Measurements from ENCODE around the gene RRP15. TPM values are rescaled to one million over a fixed set of nuclear protein-coding genes. Genes with fewer than 3 reads are reported as not detected.

Gene RRP15, protein sequence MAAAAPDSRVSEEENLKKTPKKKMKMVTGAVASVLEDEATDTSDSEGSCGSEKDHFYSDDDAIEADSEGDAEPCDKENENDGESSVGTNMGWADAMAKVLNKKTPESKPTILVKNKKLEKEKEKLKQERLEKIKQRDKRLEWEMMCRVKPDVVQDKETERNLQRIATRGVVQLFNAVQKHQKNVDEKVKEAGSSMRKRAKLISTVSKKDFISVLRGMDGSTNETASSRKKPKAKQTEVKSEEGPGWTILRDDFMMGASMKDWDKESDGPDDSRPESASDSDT
- total RNA-seq = 26.6 TPM
- long read RNA-seq, full-length matches to known transcripts = 13 of 21 reads
- long read RNA-seq, partial matches to known transcripts = 2 of 21 reads
- long read RNA-seq, other reads (novel, unspliced or antisense) = 6 of 21 reads

DNA sequence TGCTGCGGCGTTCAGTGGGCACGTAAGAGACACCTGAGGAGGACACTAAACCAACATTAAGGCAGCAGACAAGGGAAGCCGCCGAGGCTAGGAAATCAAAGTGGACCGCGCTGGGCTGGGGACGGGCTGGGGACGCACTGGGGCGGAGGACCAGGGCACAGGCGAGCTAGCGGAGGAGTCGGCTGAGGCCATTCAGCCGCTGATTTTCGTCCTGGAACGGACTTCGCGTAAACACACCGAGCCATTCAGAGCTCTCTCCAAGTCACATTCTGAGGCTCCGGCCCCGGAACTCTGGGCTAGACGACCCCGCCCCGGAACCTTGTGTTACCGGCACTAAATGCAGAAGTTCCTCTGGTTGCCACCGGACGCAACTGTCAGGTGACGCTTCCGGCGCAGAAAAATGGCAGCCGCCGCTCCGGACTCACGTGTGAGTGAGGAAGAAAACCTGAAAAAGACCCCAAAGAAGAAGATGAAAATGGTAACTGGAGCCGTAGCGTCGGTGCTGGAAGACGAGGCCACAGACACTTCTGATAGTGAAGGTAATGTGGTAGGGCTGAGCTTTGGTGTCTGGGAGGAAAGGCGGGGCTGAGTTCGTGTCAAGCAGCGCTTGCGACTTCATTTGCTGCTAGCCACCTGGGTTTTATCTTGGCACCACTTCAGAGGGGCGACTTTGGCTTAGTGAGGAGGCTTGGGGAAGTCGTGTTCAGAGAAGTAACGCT is at the start of gene RRP15:
RRP15 (plus strand) TSS at position 377 of the 719 bp plus-strand sequence; CDS start at position 401, 24 bp downstream.
- DNase-seq (ENCODE audit: low spot score) = peak; percentile 96

DNA sequence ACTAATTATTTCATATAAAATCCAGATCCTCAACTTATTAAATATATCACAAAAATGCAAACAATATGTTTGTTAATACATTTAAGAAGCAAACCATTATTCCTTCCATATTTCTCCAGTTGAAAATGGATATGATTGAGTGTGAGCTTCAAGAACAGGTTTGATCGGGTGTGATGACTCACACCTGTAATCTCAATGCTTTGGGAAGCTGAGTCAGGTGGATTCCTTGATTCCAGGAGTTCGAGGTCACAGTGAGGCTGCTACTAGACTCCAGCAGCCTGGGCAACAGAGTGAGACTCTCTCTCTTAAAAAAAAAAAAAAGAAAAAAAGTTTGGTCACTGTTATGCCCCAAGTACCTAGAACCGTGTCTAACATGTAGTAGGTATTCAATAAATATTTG is 42.9 kb upstream of the RRP15 start:
- no peak for DNase-seq (ENCODE audit: low spot score)

DNA sequence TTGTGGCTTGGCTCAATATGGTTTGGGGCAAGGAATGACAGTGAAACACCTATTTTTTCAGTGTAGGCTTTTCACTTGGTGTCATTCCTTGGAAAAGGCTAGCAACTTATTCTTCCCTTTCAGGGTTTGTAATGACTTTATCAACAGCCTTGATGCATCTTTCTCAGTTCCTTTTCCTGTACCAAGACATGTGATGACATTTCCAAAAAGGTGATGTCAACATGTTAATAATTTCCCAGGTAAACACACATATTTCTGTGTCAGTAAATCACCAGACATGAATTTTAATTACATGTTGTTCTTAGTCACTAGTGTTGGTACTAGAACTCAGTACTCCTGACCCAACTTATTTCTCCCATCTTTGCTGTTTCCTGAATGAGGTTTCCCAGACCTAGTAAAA is 37.8 kb upstream of the RRP15 start:
- no peak for DNase-seq (ENCODE audit: low spot score)

GRCh38 chr1:218249338-218250140 is 35.6 kb upstream of the RRP15 start:
- no peak for DNase-seq (ENCODE audit: low spot score)

DNA sequence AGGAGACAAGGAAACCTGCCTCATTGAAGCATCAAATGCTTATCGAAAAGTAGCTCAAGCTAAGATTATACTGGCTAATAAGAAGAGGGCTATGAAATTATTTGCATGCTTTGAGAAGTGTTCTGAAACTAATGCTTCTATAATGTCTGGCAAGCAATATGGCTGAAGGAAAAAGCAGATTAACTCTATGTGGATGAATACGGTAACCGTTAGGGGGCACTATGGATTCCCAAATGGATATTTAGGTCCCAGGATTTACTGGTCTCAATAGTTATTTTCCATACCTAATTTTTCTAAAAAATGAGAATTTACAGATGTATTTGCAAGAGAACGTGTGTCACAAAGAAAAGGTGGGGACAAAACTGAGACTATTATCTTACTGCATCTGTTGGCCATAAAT is 34.6 kb upstream of the RRP15 start:
- no peak for DNase-seq (ENCODE audit: low spot score)

DNA sequence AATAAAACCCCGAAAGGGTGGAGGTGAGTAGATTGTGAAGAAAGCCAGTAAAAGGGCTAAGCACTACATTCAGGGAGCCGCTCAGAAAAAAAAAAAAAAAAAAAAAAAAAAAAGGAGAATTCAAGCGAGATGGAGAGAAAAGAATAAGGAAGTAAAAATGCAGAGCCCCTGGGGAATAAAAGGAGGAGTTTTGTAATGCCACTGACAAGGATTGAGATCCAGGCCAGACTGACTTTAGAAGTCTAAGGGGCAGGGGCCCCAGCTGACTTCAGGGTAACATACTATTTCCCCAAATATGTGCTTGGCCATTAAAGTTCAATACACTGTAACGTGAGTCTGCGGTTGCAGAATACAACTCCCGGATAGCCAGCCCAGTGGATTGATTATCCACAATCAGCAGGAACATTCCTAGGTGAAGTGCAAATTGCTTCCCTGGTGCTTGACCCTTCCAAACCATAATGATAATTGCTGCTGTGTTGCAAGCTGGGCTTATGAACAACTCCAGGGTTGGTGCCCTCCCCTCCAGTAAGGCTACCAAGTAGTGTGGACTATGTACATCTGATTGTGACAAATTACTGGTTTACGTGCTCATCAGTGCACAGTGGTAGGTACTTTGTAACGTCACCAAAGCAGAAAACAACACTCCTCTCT is 30.7 kb upstream of the RRP15 start:
- DNase-seq (ENCODE audit: low spot score) = no peak

DNA sequence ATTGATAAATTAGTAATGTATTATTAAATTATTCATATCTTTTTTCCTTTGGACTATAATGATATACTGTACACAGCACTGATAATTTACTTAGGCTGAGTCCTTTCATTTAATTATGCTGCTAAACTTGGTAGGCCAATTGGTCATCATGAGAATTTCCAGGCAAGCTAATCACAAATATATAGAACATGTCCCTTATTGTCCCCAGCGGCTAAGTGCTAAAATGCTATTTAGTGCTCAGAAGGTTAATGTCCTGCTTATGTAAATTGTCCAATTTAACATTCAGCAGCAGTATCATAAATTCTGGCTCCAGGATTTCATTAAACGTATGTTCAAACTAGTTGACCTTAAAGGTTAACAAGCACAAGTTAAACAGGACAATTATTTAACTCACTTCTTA is 30.0 kb upstream of the RRP15 start:
- DNase-seq (ENCODE audit: low spot score) = no peak

DNA sequence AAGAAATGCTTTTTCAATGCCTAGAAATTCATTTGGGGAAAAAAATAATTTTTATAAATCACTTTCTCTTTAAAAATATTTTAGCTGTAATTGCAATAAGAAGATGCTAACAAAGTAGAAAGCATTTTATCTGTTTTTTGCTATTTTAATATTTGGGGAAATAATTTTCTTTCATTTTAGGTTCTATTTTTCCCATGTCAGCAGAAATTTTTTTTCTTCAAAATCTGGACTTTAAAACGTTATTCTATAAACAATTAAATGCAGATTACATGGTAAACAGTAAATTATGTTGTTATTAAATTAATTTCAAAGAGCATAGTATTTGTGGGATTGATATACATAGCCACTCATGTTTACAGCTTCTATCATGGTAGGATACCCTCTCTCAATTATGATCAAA is 27.7 kb upstream of the RRP15 start:
- DNase-seq (ENCODE audit: low spot score) = no peak

GRCh38 chr1:218257971-218258370 is 27.1 kb upstream of the RRP15 start:
- DNase-seq (ENCODE audit: low spot score) = no peak

- DNase-seq (ENCODE audit: low spot score) = no peak
These were observed 25.8 kb upstream of the RRP15 start for GRCh38 chr1:218259339-218259738.

- DNase-seq (ENCODE audit: low spot score) = no peak
These were observed 25.3 kb upstream of the RRP15 start for GRCh38 chr1:218259800-218260199.

DNA sequence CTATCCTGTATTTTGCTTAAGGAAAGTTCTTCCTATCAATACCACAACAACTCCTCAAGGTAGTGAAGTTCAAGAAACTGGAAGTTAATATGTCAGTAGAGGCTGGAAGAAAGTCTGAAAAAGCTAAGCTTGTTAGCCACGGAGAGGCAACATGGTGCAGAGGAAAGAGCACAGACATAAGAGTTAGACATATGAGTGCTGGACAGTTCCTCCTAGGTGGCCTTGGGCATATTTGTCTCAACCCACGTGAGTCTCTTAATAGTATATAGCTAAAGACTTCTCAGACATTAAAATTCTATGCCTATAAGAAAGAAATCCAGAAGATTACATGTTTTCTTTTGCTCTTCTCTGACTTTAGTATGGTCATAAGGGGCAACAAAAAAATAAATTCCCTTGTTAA is 22.8 kb upstream of the RRP15 start:
- no peak for DNase-seq (ENCODE audit: low spot score)

DNA sequence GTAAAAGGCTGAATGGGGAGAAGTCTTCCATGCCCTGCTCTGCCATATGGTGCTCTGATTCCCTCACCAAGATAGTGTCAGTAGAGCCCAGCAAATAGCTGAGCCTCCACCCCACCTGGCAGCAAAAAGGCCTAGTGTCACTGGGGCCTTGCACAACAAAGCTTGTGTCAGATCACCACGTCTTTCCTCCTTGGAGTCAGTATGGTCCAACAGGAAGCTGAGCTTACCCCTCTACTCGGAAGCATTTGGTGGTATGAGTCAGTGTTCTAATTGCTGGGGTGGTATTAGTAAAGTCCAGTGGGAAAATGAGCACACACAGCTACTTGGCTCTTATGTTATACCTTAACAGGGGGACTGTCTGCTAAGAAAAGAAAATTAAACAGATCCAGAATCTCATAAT is 18.7 kb upstream of the RRP15 start:
- DNase-seq (ENCODE audit: low spot score) = no peak

DNA sequence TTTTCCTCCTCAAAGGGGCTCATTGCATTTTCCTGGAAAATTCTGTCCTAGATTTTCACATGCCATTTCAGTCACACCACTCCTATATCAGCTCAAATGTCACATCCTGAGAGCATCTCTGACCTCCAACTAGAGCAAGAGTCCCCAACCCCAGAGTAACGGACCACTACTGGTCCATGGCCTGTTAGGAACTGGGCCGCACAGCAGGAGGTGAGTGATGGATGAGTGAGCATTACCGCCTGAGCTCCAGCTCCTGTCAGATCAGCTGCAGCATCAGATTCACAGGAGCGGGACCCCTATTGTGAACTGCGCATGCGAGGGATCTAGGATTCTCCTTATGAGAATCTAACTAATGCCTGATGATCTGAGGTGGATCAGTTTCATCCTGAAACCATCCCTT is 12.7 kb upstream of the RRP15 start:
- no peak for DNase-seq (ENCODE audit: low spot score)

DNA sequence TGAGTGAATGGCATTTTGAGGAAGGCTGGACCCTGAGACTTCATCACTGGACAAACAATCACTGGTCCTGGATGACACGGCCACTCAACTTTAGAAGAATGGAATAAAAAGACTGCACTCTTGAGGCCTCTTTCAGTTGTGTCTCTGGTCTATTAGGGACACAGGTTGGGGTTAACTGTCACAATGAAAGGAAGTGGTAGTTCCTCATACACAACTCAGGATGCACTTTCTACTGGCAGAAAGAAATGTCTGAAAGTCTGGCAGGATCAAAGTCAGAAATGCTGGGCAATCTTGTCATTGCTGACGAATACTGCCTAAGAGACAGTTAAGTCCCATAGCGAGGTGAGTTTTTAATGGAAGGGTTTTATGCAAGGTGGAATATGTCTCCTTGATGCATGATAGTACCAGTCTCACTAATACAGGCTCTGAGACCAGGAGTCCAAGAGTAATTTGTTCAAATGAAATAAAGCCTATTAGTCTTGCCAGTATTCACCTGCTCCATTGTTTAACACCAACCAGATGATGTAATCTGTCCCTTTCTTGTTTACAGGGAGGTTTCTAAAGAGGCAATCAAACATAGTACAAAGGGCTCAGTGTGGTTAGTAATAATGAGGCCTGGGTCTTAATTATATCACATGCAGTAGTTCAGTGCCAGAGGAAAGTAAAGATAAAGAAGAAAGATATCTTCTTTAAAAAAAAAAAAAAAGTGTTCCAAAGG is 11.2 kb upstream of the RRP15 start:
- DNase-seq (ENCODE audit: low spot score) = no peak

DNA sequence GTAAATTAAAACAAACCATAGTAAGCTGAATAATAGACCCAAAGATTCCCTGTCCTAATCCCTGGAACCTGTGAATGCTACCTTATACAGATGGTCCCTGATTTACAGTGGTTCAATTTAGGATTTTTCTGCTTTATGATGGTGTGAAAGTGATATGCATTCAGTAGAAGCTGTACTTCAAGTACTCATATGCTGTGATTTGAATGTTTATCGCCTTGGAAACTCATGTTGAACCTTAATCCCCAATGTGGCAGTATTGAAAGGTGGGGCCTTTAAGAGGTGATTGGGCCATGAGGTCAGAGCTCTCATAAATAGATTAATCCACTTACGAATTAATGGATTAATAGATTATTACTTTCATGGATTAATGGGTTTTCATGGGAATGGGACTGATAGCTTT is 10.6 kb upstream of the RRP15 start:
- no peak for DNase-seq (ENCODE audit: low spot score)

GRCh38 chr1:218275823-218276222 is 9.3 kb upstream of the RRP15 start:
- DNase-seq (ENCODE audit: low spot score) = no peak

DNA sequence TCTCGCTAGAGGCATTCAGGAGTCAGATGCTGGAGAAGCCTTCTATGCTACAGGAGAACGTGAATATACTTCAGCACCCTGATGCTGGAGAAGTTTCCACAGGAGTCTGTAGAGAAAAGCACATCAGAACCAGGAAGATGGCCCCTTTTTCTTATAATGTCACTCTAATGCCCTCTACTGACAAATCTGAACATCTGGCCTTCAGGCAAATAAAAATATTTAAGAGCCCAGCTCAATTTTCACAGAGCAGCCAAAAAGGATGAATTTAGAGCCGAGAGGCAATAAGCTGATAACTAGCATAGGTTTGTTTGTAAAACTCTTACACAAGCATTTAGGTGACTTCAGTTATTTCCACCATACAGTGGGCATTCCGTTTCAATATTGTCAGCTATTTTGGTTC is 3.8 kb upstream of the RRP15 start:
- no peak for DNase-seq (ENCODE audit: low spot score)

GRCh38 chr1:218284377-218284916 is 646 bp upstream of the RRP15 start:
- DNase-seq (ENCODE audit: low spot score) = no peak

- no peak for DNase-seq (ENCODE audit: low spot score)
These were observed 7.4 kb downstream of the RRP15 start for GRCh38 chr1:218292515-218292914.

DNA sequence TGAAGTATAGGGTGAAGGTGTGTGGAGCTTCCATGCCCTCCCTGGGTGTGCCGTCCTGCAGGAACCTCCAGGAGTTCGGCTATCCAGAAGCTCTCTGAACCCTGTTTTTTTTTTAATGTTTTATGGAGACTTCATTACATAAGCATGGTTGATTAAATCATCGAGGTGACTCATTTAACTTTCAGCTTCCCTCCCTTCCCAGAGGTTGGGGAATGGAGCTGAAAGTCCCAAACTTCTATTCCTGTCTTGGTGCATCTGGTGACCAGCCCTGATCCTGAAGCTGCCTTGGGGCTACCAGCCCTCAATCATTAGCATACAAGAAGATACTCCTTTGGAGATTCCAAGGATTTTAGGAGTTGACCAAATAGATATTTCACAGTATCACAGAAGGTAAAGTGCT is 9.5 kb downstream of the RRP15 start:
- DNase-seq (ENCODE audit: low spot score) = no peak

All from mesenteric fat pad (tissue), 1 donor.